Adipose tissue (tissue), 3 donors: ENCODE measurements around the gene PNPLA2. TPM values are rescaled to one million over a fixed set of nuclear protein-coding genes. Genes with fewer than 3 reads are reported as not detected.

Experiments
- H3K27ac ChIP-seq: one replicate; pipeline ENCODE4 v1.5.1; 2013; ENCODE audit warnings: low read depth, low read length
- WGBS, 3 donors: extraction: QIAGEN DNeasy Blood & Tissue Kit; methylation state at CpG; one replicate each; pipeline ENCODE4 v1.1.7; 2013; 5-methylcytosine and 5-hydroxymethylcytosine counted together
- polyA plus RNA-seq, 3 donors: library from polyadenylated mRNA; stranded (reverse); fragments of 200-250 nt; gene quantifications; one replicate each; pipeline ENCODE4 v1.2.3, GENCODE V29; 2013
- donor health status: healthy with polysubstance abuse.
- donor health status: Bipolar disorder and iron deficiency.
- donor health status: healthy.

Gene PNPLA2
- polyA plus RNA-seq, 3 donors: 309 to 2,521 (median 389) TPM

- 25 to 30% (median 27%) methylated on average over 30 to 31 of the region's 31 CpGs for WGBS, 3 donors
- peak overlapping the region; percentile 86 for H3K27ac ChIP-seq
Observed at GRCh38 chr11:834371-835316, 15.9 kb downstream of the PNPLA2 start.

- H3K27ac ChIP-seq: no peak overlapping the region
- 85 to 92% (median 90%) methylated on average over 14 of the region's 14 CpGs for WGBS, 3 donors
Observed at GRCh38 chr11:836274-836673, 17.6 kb downstream of the PNPLA2 start.

- H3K27ac ChIP-seq: no peak overlapping the region
- 80 to 90% (median 87%) methylated on average over 9 of the region's 9 CpGs for WGBS, 3 donors
Observed at GRCh38 chr11:836700-837099, 18.0 kb downstream of the PNPLA2 start.

GRCh38 chr11:837189-837989 lies 18.7 kb downstream of the PNPLA2 start:
- 81 to 84% (median 83%) methylated on average over 21 to 22 of the region's 22 CpGs for WGBS, 3 donors

GRCh38 chr11:837990-838307 lies 19.2 kb downstream of the PNPLA2 start:
- 66 to 74% (median 73%) methylated on average over 8 of the region's 8 CpGs for WGBS, 3 donors
- no peak overlapping the region for H3K27ac ChIP-seq

More at GRCh38 chr11:837189-837989, 18.7 kb downstream of the PNPLA2 start:
- H3K27ac ChIP-seq: no peak overlapping the region

- no peak overlapping the region for H3K27ac ChIP-seq
- WGBS, 3 donors: 29 to 60% (median 55%) methylated on average over 17 of the region's 17 CpGs
Observed at GRCh38 chr11:838441-839279, 19.9 kb downstream of the PNPLA2 start.

GRCh38 chr11:839280-839623 lies 20.5 kb downstream of the PNPLA2 start:
- 90 to 96% (median 94%) methylated on average over 5 of the region's 5 CpGs for WGBS, 3 donors
- no peak overlapping the region for H3K27ac ChIP-seq

GRCh38 chr11:839875-840617 lies 21.3 kb downstream of the PNPLA2 start:
- 56 to 83% (median 81%) methylated on average over 22 to 25 of the region's 25 CpGs for WGBS, 3 donors
- no peak overlapping the region for H3K27ac ChIP-seq

- WGBS, 3 donors: 0% methylated on average over 18 to 27 of the region's 27 CpGs
- no peak overlapping the region for H3K27ac ChIP-seq
Observed at GRCh38 chr11:841981-842369, 23.3 kb downstream of the PNPLA2 start.

- 0 to 1% (median 0%) methylated on average over 77 to 87 of the region's 87 CpGs for WGBS, 3 donors
- H3K27ac ChIP-seq: peak within 1 kb of the TSS; percentile 87
Observed at GRCh38 chr11:842370-843002, 23.8 kb downstream of the PNPLA2 start, which contains the start of the genes POLR2L and TSPAN4. POLR2L (minus strand) TSS chr11:842529; CDS start chr11:842508, 21 bp downstream. TSPAN4 (plus strand) TSS chr11:842852; CDS start chr11:850305, 7,453 bp downstream.

GRCh38 chr11:843086-843734 lies 24.5 kb downstream of the PNPLA2 start:
- WGBS, 3 donors: 0 to 1% (median 1%) methylated on average over 35 to 53 of the region's 53 CpGs
- H3K27ac ChIP-seq: peak overlapping the region; percentile 78

- WGBS, 3 donors: 3 to 7% (median 5%) methylated on average over 22 to 25 of the region's 25 CpGs
- H3K27ac ChIP-seq: peak overlapping the region; percentile 78
Observed at GRCh38 chr11:843818-844692, 25.3 kb downstream of the PNPLA2 start.

- H3K27ac ChIP-seq: peak overlapping the region; percentile 68
- 21 to 44% (median 25%) methylated on average over 26 to 31 of the region's 31 CpGs for WGBS, 3 donors
Observed at GRCh38 chr11:844693-845644, 26.3 kb downstream of the PNPLA2 start.

GRCh38 chr11:845872-846495 lies 27.3 kb downstream of the PNPLA2 start:
- 44 to 67% (median 49%) methylated on average over 8 of the region's 8 CpGs for WGBS, 3 donors
- no peak overlapping the region for H3K27ac ChIP-seq
